NCI-H2227 treated with DMSO at 0.1 percent for 48 hours (cell line): ENCODE results near the gene C1orf116.

Experiments used
- DNase-seq: peaks from one replicate; lab custom pipeline; 2025; lab: John Stamatoyannopoulos, UW

The C1orf116 gene

GRCh38 chr1:207019661-207020060, 12.9 kb downstream of the C1orf116 start:
- no peak for DNase-seq

- DNase-seq = no peak
Observed at GRCh38 chr1:207019161-207019560, 13.4 kb downstream of the C1orf116 start.

DNA sequence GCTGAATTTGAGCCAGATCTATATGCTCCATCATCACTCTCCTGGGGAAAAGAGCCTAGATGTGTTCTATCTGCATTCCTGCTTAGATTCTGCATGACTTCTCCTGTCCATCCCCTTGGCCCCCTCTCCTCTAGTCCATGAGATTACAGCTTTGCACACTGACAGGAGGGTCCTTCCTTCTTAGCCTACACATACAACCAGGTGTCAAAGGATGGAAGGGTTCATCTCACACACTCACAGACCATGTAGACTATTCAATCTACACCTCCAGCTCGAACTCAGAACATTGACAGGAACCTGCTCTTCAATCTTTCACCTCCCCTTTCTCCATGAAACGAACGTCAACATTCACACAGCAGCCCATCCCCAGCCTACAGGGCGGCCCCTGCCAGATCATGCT, 13.8 kb downstream of the C1orf116 start:
- DNase-seq = no peak

DNA sequence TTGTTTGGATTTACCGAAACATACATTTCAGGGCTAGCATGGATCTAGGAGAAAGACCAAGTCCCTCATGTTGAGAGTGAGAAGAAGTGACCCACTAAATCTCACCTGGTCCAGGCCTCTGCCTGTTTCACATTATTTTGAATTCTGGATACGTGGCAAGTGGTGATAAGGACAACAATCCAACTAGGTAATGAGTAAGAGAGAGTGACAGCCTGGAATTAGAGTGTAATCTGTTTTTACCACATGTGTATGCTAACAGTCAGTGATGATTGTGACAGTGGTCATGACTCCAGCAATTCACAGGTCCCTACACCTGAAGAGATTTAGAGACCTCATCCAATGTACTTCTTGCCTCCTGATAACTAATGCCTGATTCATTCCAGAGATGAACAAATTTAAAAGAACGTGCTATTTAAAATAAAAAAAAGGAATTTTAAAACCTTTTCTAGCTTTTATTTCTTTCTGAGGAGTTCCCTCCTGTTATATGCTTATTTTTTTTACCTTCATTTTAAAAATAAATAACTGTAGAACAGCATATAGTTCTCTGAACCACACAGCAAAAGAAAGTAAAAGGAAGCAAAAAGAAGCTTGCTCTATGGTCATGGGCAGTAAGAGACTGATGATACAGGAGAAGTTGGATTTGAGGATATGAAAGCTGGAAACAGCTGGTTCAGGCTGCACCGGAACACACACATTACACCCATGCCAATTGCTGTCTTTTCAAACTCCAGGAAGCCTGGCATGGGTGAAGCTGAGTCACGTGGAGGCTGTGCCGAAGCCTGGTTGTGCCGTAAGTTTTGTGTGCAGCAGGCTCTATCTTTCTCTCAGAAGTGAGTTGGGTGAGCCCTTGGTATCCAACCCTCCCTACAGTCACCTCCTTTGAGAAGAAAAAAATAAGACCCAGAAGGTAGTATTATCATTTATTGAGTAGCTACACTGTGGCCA, 14.7 kb downstream of the C1orf116 start:
- DNase-seq = no peak

DNA sequence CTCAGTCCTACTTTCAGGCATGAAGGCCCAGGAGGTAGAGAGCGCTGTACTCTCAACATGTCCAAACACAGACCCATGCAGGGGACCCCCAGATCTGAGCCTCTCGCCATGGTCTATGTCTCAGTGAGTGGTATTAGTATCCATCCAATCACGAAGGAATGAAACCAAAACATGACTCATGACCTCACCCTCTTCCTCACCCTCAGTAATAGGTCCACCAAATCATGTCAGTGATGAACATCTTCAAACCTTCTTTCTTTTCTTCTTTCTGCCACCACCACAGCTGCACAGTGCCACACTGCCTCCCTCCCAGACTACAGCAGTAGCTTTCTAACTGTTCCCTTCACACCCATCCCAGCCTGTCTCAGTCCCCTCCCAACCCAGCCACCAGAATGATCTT, 16.8 kb downstream of the C1orf116 start:
- no peak for DNase-seq

DNA sequence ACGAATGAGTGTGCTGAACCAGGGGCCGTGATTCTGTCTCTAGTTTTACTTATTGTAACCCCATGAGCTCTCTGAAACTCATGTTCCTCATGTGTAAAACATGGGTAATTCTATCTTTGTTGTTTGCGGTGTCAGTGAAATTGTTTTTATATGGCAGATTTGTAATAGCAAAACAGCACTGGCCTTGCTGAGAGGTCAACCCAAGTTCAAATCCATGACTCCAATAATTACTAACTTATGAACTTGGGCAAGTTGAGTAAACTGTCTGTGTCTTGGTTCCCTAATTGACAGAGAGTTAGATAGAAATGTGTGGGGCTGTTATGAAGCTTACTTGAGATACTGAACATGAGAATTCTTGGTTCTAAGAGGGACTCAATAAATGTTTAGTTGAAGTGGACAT, 17.8 kb downstream of the C1orf116 start:
- DNase-seq = no peak

GRCh38 chr1:207013321-207014085, 19.1 kb downstream of the C1orf116 start:
- DNase-seq = no peak

GRCh38 chr1:207010726-207011125, 21.8 kb downstream of the C1orf116 start:
- DNase-seq = no peak

- no peak for DNase-seq
Observed at GRCh38 chr1:207009945-207010344, 22.6 kb downstream of the C1orf116 start.

DNA sequence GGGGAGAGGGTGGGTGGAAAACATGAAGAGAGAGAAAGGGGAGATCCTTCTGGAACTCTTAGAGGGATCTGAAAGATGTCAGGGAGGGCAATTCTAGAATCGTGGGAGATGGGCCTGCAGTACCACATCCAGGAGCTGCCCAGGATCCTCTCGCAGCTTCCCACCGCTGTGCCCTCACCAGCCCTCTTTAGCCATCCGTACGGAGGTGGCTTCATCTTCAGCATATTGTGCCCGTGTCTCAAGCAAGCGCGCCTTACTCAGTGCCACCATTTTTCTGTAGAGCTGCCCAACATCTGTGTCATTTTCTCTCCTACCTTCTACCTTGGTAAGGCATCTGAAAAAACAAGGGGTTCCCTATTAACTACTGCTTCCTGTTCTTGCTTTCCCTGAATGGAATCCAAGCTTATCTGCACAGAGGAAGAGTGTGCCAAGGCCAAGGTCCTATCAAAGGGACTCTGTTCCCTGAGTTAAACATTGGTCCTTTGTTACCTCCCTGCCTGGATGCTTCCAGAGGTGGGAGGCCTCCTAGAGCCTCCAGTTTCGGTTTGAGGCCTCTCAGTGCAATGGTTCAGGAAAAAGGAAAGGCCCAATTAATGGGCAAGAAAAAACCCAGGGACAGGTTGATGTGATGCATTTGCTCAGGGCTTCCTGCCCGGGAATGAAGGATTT, 23.2 kb downstream of the C1orf116 start:
- DNase-seq = no peak

- DNase-seq = no peak
Observed at GRCh38 chr1:207007352-207008033, 25.1 kb downstream of the C1orf116 start.

DNA sequence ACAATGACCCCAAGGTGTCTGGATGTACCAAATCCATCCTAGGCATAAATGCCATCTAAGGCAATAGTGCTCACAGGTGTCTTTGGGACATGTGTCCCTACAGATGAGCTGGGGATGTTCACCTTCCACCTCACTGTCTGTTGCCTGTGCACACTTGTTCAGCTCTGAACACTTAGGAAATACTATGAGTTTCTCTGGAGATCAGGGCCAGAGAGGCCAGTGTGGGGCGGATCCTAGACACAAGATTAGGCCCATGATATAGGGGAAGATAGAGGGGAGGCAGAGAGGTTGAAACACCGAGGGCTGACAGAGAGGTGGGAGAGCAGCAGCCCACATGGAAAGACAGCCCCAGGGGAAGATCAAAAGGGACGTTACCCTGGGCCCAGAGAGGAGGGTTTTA, 25.6 kb downstream of the C1orf116 start:
- DNase-seq = no peak

DNA sequence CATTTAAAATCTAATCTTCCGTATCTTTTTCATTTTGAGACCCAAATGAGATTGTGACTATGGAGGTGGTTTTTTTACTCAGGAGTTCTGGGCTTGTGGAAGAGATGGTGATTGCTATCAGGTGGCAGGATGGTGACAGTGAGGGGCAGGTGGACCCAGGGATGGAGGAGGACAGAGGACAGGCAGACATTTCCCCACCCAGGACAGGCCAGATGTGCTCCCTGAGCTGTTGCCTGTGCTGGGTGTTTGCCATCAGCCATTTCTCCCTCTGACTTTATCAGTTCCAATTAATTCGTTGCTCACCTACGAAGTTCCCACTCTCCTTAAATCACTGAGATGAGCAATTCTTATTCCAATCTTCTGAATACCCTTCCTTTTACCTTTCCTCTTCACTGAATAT, 26.5 kb downstream of the C1orf116 start:
- DNase-seq = no peak

DNA sequence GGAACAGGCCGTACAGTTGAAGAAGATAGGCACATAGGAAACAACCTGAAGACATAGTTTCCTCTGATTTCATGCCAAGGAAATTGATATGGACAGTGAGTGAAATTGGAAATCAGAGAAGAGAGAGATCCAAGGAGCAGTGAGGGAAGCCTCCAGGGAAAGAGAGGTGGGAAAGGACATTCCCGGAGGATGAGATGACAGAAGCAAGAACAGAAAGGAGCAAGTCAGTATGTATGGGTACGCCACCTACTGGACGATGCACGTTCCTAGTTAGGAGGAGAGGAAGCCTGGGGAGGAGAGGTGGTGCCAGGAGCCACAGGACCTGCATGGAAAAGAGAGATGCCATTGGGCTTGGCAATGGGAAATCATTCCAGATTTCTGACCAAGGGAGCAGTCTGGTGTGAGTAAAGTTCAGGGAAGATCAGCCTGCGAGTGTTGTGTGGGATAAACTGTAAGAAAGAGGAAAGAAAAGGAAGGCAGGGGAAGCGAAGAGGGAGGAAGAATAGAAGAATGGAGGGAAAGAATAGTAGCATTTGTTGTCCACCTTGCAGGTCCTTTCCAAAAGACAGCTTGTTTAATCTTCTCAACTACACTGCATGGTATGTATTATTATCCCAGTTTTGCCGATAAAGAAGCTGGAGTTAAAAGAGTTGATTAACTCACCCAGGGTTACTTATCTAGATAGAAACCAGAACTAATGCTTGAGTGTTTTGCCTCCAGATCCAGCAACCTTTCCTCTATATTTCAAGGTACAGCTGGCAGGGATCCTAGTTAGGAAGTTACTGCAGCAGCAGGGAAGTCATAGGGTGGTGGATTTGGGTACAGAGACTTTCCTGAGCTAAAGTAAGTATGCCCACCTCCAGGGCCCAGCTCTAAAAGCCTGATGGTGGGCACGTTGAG, 27.4 kb downstream of the C1orf116 start:
- DNase-seq = no peak

- DNase-seq = no peak
Observed at GRCh38 chr1:207003210-207003609, 29.3 kb downstream of the C1orf116 start.

GRCh38 chr1:207002724-207003146, 29.8 kb downstream of the C1orf116 start:
- DNase-seq = no peak

- DNase-seq = no peak
Observed at GRCh38 chr1:207001492-207002245, 30.9 kb downstream of the C1orf116 start.

- DNase-seq = no peak
Observed at GRCh38 chr1:207000651-207001291, 31.8 kb downstream of the C1orf116 start.

GRCh38 chr1:206998816-206999215, 33.7 kb downstream of the C1orf116 start:
- DNase-seq = no peak

GRCh38 chr1:206992790-206993189, 39.8 kb downstream of the C1orf116 start:
- DNase-seq = no peak
